GM19238 (cell line): ENCODE data around the gene TRIO.
"Not testable (repeated sequence)": the region's sequence is repeated elsewhere in the genome, so short reads cannot be mapped to it uniquely, and the experiment has no call there.

Experiments used
- DNase-seq: peaks from one replicate; pipeline ENCODE4 v3.0.0; 2011; ENCODE audit warnings: low spot score; ENCODE audit not compliant: insufficient read length

TRIO gene

GRCh38 chr5:14428302-14429081 is 285.4 kb downstream of the TRIO start:
- DNase-seq: no peak

- DNase-seq: no peak
These were observed 286.2 kb downstream of the TRIO start for GRCh38 chr5:14429101-14430050.

- no peak for DNase-seq
These were observed 288.4 kb downstream of the TRIO start for GRCh38 chr5:14431534-14431933.

GRCh38 chr5:14432931-14433589 is 289.9 kb downstream of the TRIO start:
- no peak for DNase-seq

- no peak for DNase-seq
These were observed 292.3 kb downstream of the TRIO start for GRCh38 chr5:14435481-14435880.

- not testable (repeated sequence) for DNase-seq
These were observed 293.0 kb downstream of the TRIO start for GRCh38 chr5:14436122-14436521.

- no peak for DNase-seq
These were observed 293.8 kb downstream of the TRIO start for GRCh38 chr5:14436801-14437542.

GRCh38 chr5:14438195-14438606 is 295.1 kb downstream of the TRIO start:
- DNase-seq: no peak

GRCh38 chr5:14439087-14439871 is 296.1 kb downstream of the TRIO start:
- DNase-seq: no peak

- DNase-seq: no peak
These were observed 297.1 kb downstream of the TRIO start for GRCh38 chr5:14440223-14440581.

GRCh38 chr5:14440582-14441431 is 297.7 kb downstream of the TRIO start:
- DNase-seq: no peak

GRCh38 chr5:14441641-14442040 is 298.5 kb downstream of the TRIO start:
- DNase-seq: no peak

- no peak for DNase-seq
These were observed 299.4 kb downstream of the TRIO start for GRCh38 chr5:14442536-14442935.

- no peak for DNase-seq
These were observed 300.5 kb downstream of the TRIO start for GRCh38 chr5:14443671-14444093.

- DNase-seq: no peak
These were observed 301.0 kb downstream of the TRIO start for GRCh38 chr5:14444161-14444560.

- DNase-seq: no peak
These were observed 301.9 kb downstream of the TRIO start for GRCh38 chr5:14445013-14445412.

GRCh38 chr5:14445576-14446290 is 302.6 kb downstream of the TRIO start:
- no peak for DNase-seq

GRCh38 chr5:14447958-14448911 is 305.1 kb downstream of the TRIO start:
- DNase-seq: no peak
